PC-3 (cell line): ENCODE data around the gene FUT2. TPM values are rescaled to one million over a fixed set of nuclear protein-coding genes. Genes with fewer than 3 reads are reported as not detected.
A peak's percentile ranks its signal among the peaks of the same experiment; 100 is the strongest.
"Not testable (repeated sequence)": the region's sequence is repeated elsewhere in the genome, so short reads cannot be mapped to it uniquely, and the experiment has no call there.

Experiments
- ATAC-seq: fragments of 200-7000 bp; cut with Tn5 transposase; 2 replicates; pipeline ENCODE4 v1.9.1; 2020; ENCODE audit warnings: mild to moderate bottlenecking, moderate library complexity
- BruUV-seq: library from RNA; stranded (reverse); fragments of 400-500 nt; replicated peaks from 2 replicates; lab custom pipeline; 2021; lab: Mats Ljungman, UMichigan
- CTCF ChIA-PET: fragments of 300-600 bp; sonication (Branson Sonifier 250); formaldehyde crosslinking; loops from one replicate; lab custom pipeline; 2022; ENCODE audit warnings: antibody characterized with exemption; lab: Charles Lee
- POLR2A ChIA-PET: fragments of 300-600 bp; sonication (Branson Sonifier 250); formaldehyde crosslinking; loops from one replicate; lab custom pipeline; 2022; ENCODE audit warnings: antibody characterized with exemption; ENCODE audit not compliant: unreplicated experiment; lab: Charles Lee
- DNase-seq: peaks from one replicate; pipeline ENCODE4 v3.0.0-alpha.2; 2015
- H2AFZ ChIP-seq: fragments of 300-600 bp; sonication (generic); 2 replicates; pipeline ENCODE4 v1.6.0; 2016; ENCODE audit warnings: antibody characterized with exemption, low read length
- H3F3A ChIP-seq: fragments of 300-600 bp; sonication (generic); one replicate; pipeline ENCODE4 v1.6.0; 2017; ENCODE audit warnings: antibody characterized with exemption, low read length, control low read depth, mild to moderate bottlenecking; ENCODE audit not compliant: unreplicated experiment
- H3K27ac ChIP-seq: fragments of 300-600 bp; sonication (generic); 2 replicates; pipeline ENCODE4 v1.5.1; 2016; ENCODE audit warnings: mild to moderate bottlenecking, low read length
- H3K27me3 ChIP-seq: fragments of 300-600 bp; sonication (generic); 2 replicates; pipeline ENCODE4 v1.6.1; 2016; ENCODE audit warnings: low read length, mixed read lengths
- H3K36me3 ChIP-seq: fragments of 300-600 bp; sonication (generic); 2 replicates; pipeline ENCODE4 v1.6.1; 2016; ENCODE audit warnings: low read depth, mixed run types, low read length, mixed read lengths
- H3K4me1 ChIP-seq: fragments of 300-600 bp; sonication (generic); 2 replicates; pipeline ENCODE4 v1.5.1; 2016; ENCODE audit warnings: low read length; ENCODE audit not compliant: insufficient read depth
- H3K4me2 ChIP-seq: fragments of 300-600 bp; sonication (generic); 2 replicates; pipeline ENCODE4 v1.6.0; 2016; ENCODE audit warnings: low read length
- H3K4me3 ChIP-seq: fragments of 300-600 bp; sonication (generic); 2 replicates; pipeline ENCODE4 v1.5.1; 2016; ENCODE audit warnings: mild to moderate bottlenecking, low read length, mixed read lengths
- H3K79me2 ChIP-seq: fragments of 300-600 bp; sonication (generic); 2 replicates; pipeline ENCODE4 v1.6.1; 2017; ENCODE audit warnings: low read length, mixed read lengths
- H3K9ac ChIP-seq: fragments of 300-600 bp; sonication (generic); 2 replicates; pipeline ENCODE4 v1.6.0; 2016; ENCODE audit warnings: mild to moderate bottlenecking, low read length
- H3K9me2 ChIP-seq: fragments of 300-600 bp; sonication (generic); replicated peaks from 2 replicates; pipeline ENCODE4 v1.6.1; 2016; ENCODE audit warnings: mixed run types, low read length, mixed read lengths
- H3K9me3 ChIP-seq: fragments of 300-600 bp; sonication (generic); 2 replicates; pipeline ENCODE4 v1.6.1; 2016; ENCODE audit warnings: low read length, mixed read lengths
- H4K20me1 ChIP-seq: fragments of 300-600 bp; sonication (generic); 2 replicates; pipeline ENCODE4 v1.6.1; 2016; ENCODE audit warnings: low read length, mixed read lengths
- EZH2 ChIP-seq: fragments of 300-600 bp; sonication (generic); IDR thresholded peaks from one replicate; pipeline ENCODE4 v1.6.1; 2017; ENCODE audit warnings: antibody characterized with exemption, mild to moderate bottlenecking, low read length; ENCODE audit not compliant: unreplicated experiment
- EZH2phosphoT487 ChIP-seq: fragments of 300-600 bp; sonication (generic); IDR thresholded peaks from 2 replicates; pipeline ENCODE4 v1.6.1; 2018; ENCODE audit warnings: mild to moderate bottlenecking, antibody characterized with exemption, low read length, borderline replicate concordance
- intact Hi-C: fragments of 100-400 bp; cut with micrococcal nuclease; formaldehyde crosslinking; loops from 2 replicates; pipeline ENCODE4 v1.9.0; 2023
- total RNA-seq: library from RNA; depleted of rRNA; stranded (reverse); fragments of >200 nt; gene quantifications from 2 replicates; pipeline ENCODE4 v1.2.3, GENCODE V29; 2014
- TF ChIP-seq, protein P1 (sequence below): fragments of 300-600 bp; sonication (generic); conservative IDR thresholded peaks from 2 replicates; pipeline ENCODE4 v1.5.1; 2017; ENCODE audit warnings: antibody characterized with exemption, low read depth, mild to moderate bottlenecking, low read length

The FUT2 gene
- total RNA-seq, 1 experiment from 2014 or later, result 0.69 TPM

DNA sequence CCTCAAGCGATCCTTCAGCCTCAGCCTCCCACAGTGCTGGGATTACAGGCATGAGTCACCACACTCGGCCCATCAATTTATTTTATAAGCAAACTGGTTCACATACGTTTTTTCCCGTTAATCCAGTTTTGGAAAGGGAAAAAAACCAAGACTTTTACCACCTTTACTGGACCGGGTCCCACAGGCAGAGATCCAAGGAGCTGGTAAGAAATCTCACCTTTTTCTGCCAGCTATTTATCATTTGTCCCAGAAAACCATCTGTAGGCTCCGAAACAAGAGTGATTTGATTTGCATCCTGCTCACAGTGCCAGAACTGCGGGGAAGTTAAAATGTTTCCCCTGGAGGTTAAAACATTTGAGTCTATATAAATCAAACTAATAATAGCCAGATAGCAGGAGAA is 6.3 kb upstream of the FUT2 start:
- Histone ChIP-seq H3K9me3 (no peaks in the 10 kb centered on the region), H3F3A (no peaks in the 10 kb centered on the region), H4K20me1 (no peaks in the 10 kb centered on the region), H2AFZ (no peak overlapping the region), H3K4me2 (no peak overlapping the region), H3K27me3 (no peaks in the 10 kb centered on the region), H3K9ac (no peak overlapping the region), H3K36me3 (no peaks in the 10 kb centered on the region), H3K4me3 (no peak overlapping the region), H3K9me2 (no peaks in the 10 kb centered on the region), H3K4me1 (peaks cover 3% of the 10 kb centered on the region; the same call in 1 of the 2 replicates), H3K79me2 (no peaks in the 10 kb centered on the region), H3K27ac (no peak overlapping the region)
- POLR2A ChIA-PET, result no interaction called here
- DNase-seq, result peak; percentile 41
- TF ChIP-seq, protein P1, sequence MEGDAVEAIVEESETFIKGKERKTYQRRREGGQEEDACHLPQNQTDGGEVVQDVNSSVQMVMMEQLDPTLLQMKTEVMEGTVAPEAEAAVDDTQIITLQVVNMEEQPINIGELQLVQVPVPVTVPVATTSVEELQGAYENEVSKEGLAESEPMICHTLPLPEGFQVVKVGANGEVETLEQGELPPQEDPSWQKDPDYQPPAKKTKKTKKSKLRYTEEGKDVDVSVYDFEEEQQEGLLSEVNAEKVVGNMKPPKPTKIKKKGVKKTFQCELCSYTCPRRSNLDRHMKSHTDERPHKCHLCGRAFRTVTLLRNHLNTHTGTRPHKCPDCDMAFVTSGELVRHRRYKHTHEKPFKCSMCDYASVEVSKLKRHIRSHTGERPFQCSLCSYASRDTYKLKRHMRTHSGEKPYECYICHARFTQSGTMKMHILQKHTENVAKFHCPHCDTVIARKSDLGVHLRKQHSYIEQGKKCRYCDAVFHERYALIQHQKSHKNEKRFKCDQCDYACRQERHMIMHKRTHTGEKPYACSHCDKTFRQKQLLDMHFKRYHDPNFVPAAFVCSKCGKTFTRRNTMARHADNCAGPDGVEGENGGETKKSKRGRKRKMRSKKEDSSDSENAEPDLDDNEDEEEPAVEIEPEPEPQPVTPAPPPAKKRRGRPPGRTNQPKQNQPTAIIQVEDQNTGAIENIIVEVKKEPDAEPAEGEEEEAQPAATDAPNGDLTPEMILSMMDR, result no peak
- no peak for TF ChIP-seq EZH2phosphoT487
- no peak for TF ChIP-seq EZH2
- no peak for ATAC-seq
- BruUV-seq, result no TSS peak
- CTCF ChIA-PET, result interaction anchor here (0.5 to 0.6 kb wide), 2 partner anchors 51 to 304 kb away, joined by 3 read pairs; partner anchors contain the start of gene RUVBL2
- intact Hi-C loops, result no loop called here

DNA sequence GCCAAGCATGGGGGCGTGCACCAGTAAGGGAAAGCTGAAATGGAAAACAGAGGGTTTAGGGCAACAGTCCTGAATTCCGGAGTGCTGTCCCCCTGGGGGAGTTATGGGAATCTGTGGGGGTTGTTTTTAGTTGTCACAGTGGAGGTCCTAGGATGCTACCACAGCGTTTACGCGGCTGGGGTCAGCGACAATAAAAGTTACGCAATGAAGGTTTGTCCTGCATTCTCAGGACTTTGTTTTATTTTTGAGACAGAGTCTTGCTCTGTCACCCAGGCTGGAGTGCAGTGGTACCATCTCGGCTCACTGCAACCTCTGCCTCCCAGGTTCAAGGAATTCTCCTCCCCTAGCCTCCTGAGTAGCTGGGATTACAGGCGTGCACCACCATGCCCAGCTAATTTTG is 2.1 kb upstream of the FUT2 start:
- H3K9ac ChIP-seq, intact Hi-C loops, DNase-seq, H3K9me3 ChIP-seq, H3K9me2 ChIP-seq, H4K20me1 ChIP-seq, H3K4me1 ChIP-seq, H2AFZ ChIP-seq, POLR2A ChIA-PET, CTCF ChIA-PET, ATAC-seq, H3F3A ChIP-seq, H3K27ac ChIP-seq, H3K27me3 ChIP-seq, BruUV-seq, H3K4me2 ChIP-seq, H3K36me3 ChIP-seq, H3K4me3 ChIP-seq, H3K79me2 ChIP-seq: not testable (repeated sequence)

DNA sequence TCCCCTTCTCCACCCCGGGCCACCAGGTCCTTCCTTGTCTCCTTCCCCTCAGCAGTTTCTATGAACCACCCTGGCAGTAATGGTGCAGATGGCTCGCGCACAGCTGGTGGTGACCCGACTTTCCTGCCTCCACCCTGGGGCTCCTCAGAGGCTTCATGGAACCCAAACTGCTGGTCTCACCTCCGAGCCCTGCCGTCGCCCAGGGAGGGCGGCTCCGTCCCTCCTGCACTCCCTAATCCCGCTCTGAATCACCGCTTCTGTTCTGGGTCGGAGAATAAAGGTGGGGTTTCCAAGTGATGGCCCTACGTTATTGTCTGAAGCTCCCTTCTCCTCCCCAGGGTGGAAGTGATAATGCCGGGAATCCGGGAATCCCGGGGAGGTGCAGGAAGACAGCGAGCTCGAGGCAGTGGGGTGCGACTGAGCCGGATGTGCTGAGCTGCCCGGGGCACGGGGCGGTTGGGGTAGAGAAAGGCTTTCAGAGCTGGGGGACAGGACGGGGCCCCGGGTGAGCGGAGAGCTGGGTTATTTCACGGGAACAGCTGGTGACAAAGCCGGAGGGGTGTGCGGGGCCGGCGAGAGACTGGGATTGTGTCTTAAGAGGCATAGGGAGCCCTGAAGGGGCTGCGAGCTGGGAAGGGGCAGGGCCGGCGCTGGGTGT is 711 bp downstream of the FUT2 start:
- DNase-seq (no peak), ATAC-seq (no peak)
- no peak overlapping the region for H3K4me3 ChIP-seq
- H3K9ac ChIP-seq, result no peak overlapping the region
- TF ChIP-seq EZH2phosphoT487 (no peak), EZH2 (no peak)
- TF ChIP-seq, protein P1, result no peak
- no peaks in the 10 kb centered on the region for H3K9me2 ChIP-seq
- no peaks in the 10 kb centered on the region for H3K36me3 ChIP-seq
- H3K9me3 ChIP-seq, result no peaks in the 10 kb centered on the region
- no peak overlapping the region for H3K4me2 ChIP-seq
- H3K4me1 ChIP-seq, result peaks cover 11% of the 10 kb centered on the region; the same call in 1 of the 2 replicates
- H3K79me2 ChIP-seq, result no peaks in the 10 kb centered on the region
- no peak overlapping the region for H3K27ac ChIP-seq
- H2AFZ ChIP-seq, result no peak overlapping the region
- H4K20me1 ChIP-seq, result no peaks in the 10 kb centered on the region
- BruUV-seq, result no TSS peak
- no peaks in the 10 kb centered on the region for H3K27me3 ChIP-seq
- CTCF ChIA-PET, result no interaction called here
- intact Hi-C loops, result no loop called here
- POLR2A ChIA-PET, result no interaction called here
- H3F3A ChIP-seq, result no peaks in the 10 kb centered on the region
